C4-2B (cell line): ENCODE results near the gene KAZN.

Experiments used
- CTCF ChIP-seq: fragments of 450-650 bp; conservative IDR thresholded peaks from 2 replicates; pipeline ENCODE4 v1.5.1; 2017; ENCODE audit warnings: mild to moderate bottlenecking
- ZFX ChIP-seq: fragments of 450-650 bp; IDR thresholded peaks from 2 replicates; pipeline ENCODE4 v1.6.1; 2017

- TF ChIP-seq CTCF (no peak), ZFX (no peak)
Measured at GRCh38 chr1:14602136-14602535, 3.7 kb downstream of the KAZN start.
